Activated CD8-positive, alpha-beta T cell treated with anti-CD3 and anti-CD28 coated beads for 36 hours (primary cell): ENCODE data around the gene PROX2. TPM values are rescaled to one million over a fixed set of nuclear protein-coding genes. Genes with fewer than 3 reads are reported as not detected.

ENCODE experiments used
- ATAC-seq: fragments of 200-7000 bp; cut with Tn5 transposase; one replicate; pipeline ENCODE4 v1.10.0; 2021; ENCODE audit warnings: mild to moderate bottlenecking, moderate library complexity
- CTCF ChIA-PET: fragments of 350-600 bp; sonication (Branson Sonifier 250); formaldehyde crosslinking; loops from one replicate; lab custom pipeline; 2021; ENCODE audit warnings: antibody characterized with exemption; lab: Charles Lee
- POLR2A ChIA-PET: fragments of 350-600 bp; sonication (Branson Sonifier 250); formaldehyde crosslinking; loops from one replicate; lab custom pipeline; 2021; ENCODE audit warnings: antibody characterized with exemption; lab: Charles Lee
- DNase-seq: peaks from one replicate; pipeline ENCODE4 v3.0.0-alpha.2; 2020
- H3K27ac Mint-ChIP-seq: one replicate; pipeline ENCODE4 v1.8.0; 2021; ENCODE audit warnings: mild to moderate bottlenecking, mixed read lengths
- H3K27me3 Mint-ChIP-seq: one replicate; pipeline ENCODE4 v1.8.0; 2021; ENCODE audit warnings: mixed read lengths
- H3K36me3 Mint-ChIP-seq: one replicate; pipeline ENCODE4 v1.8.0; 2021; ENCODE audit warnings: low read depth, mixed read lengths
- H3K4me1 Mint-ChIP-seq: one replicate; pipeline ENCODE4 v1.8.0; 2021; ENCODE audit warnings: low read depth, mixed read lengths
- H3K4me3 Mint-ChIP-seq: one replicate; pipeline ENCODE4 v1.8.0; 2021; ENCODE audit warnings: mild to moderate bottlenecking, moderate library complexity, mixed read lengths
- H3K9me3 Mint-ChIP-seq: one replicate; pipeline ENCODE4 v1.8.0; 2021; ENCODE audit warnings: mixed read lengths
- CTCF ChIP-seq: fragments of 200-600 bp; IDR thresholded peaks from one replicate; pipeline ENCODE4 v1.8.0; 2022; ENCODE audit warnings: antibody characterized with exemption, mild to moderate bottlenecking
- intact Hi-C: fragments of 100-400 bp; cut with micrococcal nuclease; formaldehyde crosslinking; loops from one replicate; pipeline ENCODE4 v1.10.0; 2022
- total RNA-seq, 2 experiments: library from RNA; stranded (reverse); gene quantifications; one replicate each; pipeline ENCODE4 v1.2.3, GENCODE V29; 2021

The PROX2 gene
- total RNA-seq, 2 experiments from 2014 or later, result 0.38 to 0.65 TPM

- CTCF ChIA-PET, result interaction anchor here (1.3 to 16.8 kb wide), 4 partner anchors 10 to 28 kb away, joined by 4 to 334 read pairs (median 34); partner anchors contain the start of gene PROX2
- ATAC-seq, result no peak
Measured at GRCh38 chr14:74886001-74886400, 10.1 kb upstream of the PROX2 start.

GRCh38 chr14:74882103-74882920 lies 6.4 kb upstream of the PROX2 start:
- POLR2A ChIA-PET, result interaction anchor here (0.6 to 4.6 kb wide), 11 partner anchors 8 to 146 kb away, joined by 3 to 24 read pairs (median 5); no protein-coding TSS in a partner anchor
- ATAC-seq, result peak; percentile 42

More at GRCh38 chr14:74886001-74886400, 10.1 kb upstream of the PROX2 start:
- DNase-seq, result no peak
- Mint-ChIP-seq H3K9me3 (no peaks in the 10 kb centered on the region), H3K27ac (peak overlapping the region; percentile 13), H3K4me3 (no peak overlapping the region), H3K36me3 (peaks cover 43% of the 10 kb centered on the region), H3K4me1 (peaks cover 49% of the 10 kb centered on the region), H3K27me3 (no peaks in the 10 kb centered on the region)
- no peak for TF ChIP-seq CTCF
- POLR2A ChIA-PET, result no interaction called here
- intact Hi-C loops, result no loop called here

GRCh38 chr14:74881431-74882102 lies 5.6 kb upstream of the PROX2 start, which contains the start of gene DLST:
Gene DLST, plus strand, starts transcription at chr14:74881916. Its CDS starts 38 bp downstream, at chr14:74881954.
- Mint-ChIP-seq H3K27ac (peak within 1 kb of the TSS; percentile 91), H3K4me1 (peaks cover 58% of the 10 kb centered on the region), H3K4me3 (peak within 1 kb of the TSS; percentile 96), H3K27me3 (no peaks in the 10 kb centered on the region), H3K36me3 (peaks cover 28% of the 10 kb centered on the region), H3K9me3 (no peaks in the 10 kb centered on the region)
- peak; percentile 88 for DNase-seq
- no peak for TF ChIP-seq CTCF
- intact Hi-C loops, result no loop called here
- ChIA-PET POLR2A (interaction anchor here (0.6 to 4.6 kb wide), 10 partner anchors 9 to 118 kb away, joined by 3 to 24 read pairs (median 8); no protein-coding TSS in a partner anchor), CTCF (interaction anchor here (1.0 to 16.8 kb wide), 6 partner anchors 10 to 207 kb away, joined by 3 to 334 read pairs (median 4); partner anchors contain the start of gene YLPM1)
- ATAC-seq, result peak; percentile 92

More at GRCh38 chr14:74882103-74882920, 6.4 kb upstream of the PROX2 start:
- Mint-ChIP-seq H3K9me3 (no peaks in the 10 kb centered on the region), H3K36me3 (peaks cover 28% of the 10 kb centered on the region), H3K4me1 (peaks cover 57% of the 10 kb centered on the region), H3K27ac (peak overlapping the region; percentile 91), H3K27me3 (no peaks in the 10 kb centered on the region), H3K4me3 (peak overlapping the region; percentile 96)
- intact Hi-C loops, result no loop called here
- CTCF ChIA-PET, result interaction anchor here (1.0 to 16.8 kb wide), 10 partner anchors 10 to 206 kb away, joined by 3 to 334 read pairs (median 4); partner anchors contain the start of gene YLPM1
- DNase-seq, result peak; percentile 62
- TF ChIP-seq CTCF, result no peak

- Mint-ChIP-seq H3K9me3 (no peaks in the 10 kb centered on the region), H3K4me3 (no peak overlapping the region), H3K27me3 (no peaks in the 10 kb centered on the region), H3K4me1 (peaks cover 52% of the 10 kb centered on the region), H3K36me3 (peaks cover 19% of the 10 kb centered on the region), H3K27ac (peak overlapping the region; percentile 35)
- no peak for TF ChIP-seq CTCF
- intact Hi-C loops, result no loop called here
- ChIA-PET POLR2A (interaction anchor here (1.1 to 4.6 kb wide), 3 partner anchors 8 to 20 kb away, joined by 3 to 24 read pairs (median 23); no protein-coding TSS in a partner anchor), CTCF (interaction anchor here (1.0 to 16.8 kb wide), 6 partner anchors 9 to 66 kb away, joined by 3 to 334 read pairs (median 8); no protein-coding TSS in a partner anchor)
- DNase-seq, result no peak
- ATAC-seq, result no peak
Measured at GRCh38 chr14:74879427-74880182, 3.7 kb upstream of the PROX2 start.
